ENCODE results near the gene WDR18. TPM values are rescaled to one million over a fixed set of nuclear protein-coding genes. Genes with fewer than 3 reads are reported as not detected.

Gene WDR18
- total RNA-seq, 1 donor from 2014 or later: 65.4 TPM

DNA sequence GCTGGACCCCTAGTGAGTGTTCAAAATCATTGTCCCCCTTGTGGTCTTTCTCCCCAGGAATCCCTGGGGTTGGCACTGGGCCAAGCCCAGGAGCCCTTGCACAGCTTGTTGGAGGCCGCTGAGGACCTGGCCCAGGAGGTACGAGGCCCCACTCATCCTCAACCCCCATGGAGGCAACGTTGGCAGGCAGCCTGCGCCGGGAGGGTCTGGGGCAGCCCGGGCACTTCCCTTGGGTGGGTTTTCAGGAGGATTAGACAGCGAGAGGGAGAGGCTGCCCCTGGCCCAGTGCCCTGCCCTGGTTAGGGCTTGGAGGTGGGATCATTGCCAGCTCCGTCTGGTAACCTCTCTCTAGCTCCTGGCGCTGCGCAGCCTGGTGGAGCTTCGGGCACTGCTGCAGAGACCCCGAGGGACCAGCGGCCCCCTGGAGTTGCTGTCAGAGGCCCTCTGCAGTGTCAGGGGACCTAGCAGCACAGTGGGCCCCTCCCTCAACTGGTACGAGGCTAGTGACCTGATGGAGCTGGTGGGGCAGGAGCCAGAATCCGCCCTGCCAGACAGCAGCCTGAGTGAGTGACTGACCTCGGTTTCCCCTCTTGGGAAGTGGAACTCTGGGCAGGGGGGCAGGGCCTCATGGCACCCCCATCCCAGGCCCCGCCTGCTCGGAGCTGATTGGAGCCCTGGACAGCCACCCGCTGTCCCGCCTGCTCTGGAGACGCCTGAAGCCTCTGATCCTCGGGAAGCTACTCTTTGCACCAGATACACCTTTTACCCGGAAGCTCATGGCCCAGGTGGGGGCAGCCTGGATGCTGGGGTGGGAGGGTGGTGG is 58.8 kb downstream of the WDR18 start:
- peaks cover 22% of the 10 kb centered on the region for H3K4me1 Mint-ChIP-seq (ENCODE audit: unreplicated experiment)
- no peak for DNase-seq (ENCODE audit: extremely low spot score, unreplicated experiment)
- TF ChIP-seq, protein P1, sequence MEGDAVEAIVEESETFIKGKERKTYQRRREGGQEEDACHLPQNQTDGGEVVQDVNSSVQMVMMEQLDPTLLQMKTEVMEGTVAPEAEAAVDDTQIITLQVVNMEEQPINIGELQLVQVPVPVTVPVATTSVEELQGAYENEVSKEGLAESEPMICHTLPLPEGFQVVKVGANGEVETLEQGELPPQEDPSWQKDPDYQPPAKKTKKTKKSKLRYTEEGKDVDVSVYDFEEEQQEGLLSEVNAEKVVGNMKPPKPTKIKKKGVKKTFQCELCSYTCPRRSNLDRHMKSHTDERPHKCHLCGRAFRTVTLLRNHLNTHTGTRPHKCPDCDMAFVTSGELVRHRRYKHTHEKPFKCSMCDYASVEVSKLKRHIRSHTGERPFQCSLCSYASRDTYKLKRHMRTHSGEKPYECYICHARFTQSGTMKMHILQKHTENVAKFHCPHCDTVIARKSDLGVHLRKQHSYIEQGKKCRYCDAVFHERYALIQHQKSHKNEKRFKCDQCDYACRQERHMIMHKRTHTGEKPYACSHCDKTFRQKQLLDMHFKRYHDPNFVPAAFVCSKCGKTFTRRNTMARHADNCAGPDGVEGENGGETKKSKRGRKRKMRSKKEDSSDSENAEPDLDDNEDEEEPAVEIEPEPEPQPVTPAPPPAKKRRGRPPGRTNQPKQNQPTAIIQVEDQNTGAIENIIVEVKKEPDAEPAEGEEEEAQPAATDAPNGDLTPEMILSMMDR (conservative IDR thresholded peaks at IDR 0.05): no peak
- H3K9me3 Mint-ChIP-seq: no peaks in the 10 kb centered on the region
- H3K27me3 Mint-ChIP-seq: no peaks in the 10 kb centered on the region
- peak overlapping the region; percentile 21 for H3K27ac Mint-ChIP-seq
- H3K4me3 Mint-ChIP-seq: peak overlapping the region; percentile 45
- H3K36me3 Mint-ChIP-seq: peaks cover 2% of the 10 kb centered on the region

Other genes starting within 250 kb of the WDR18 start
- gene MISP, start 233.2 kb upstream of the WDR18 start, total RNA-seq (ENCODE audit: low replicate concordance): 9.4 and 20.8 TPM in 2 replicates
- 416 and 496 TPM in 2 replicates for gene PTBP1, start 186.9 kb upstream of the WDR18 start, total RNA-seq (ENCODE audit: low replicate concordance)
- 9.9 and 29.2 TPM in 2 replicates for gene PLPPR3, start 162.4 kb upstream of the WDR18 start, total RNA-seq (ENCODE audit: low replicate concordance)
- 0.41 TPM in 1 of 2 replicates, not detected in the other for gene AZU1, start 156.5 kb upstream of the WDR18 start, total RNA-seq (ENCODE audit: low replicate concordance)
- gene PRTN3, start 143.3 kb upstream of the WDR18 start, total RNA-seq (ENCODE audit: low replicate concordance): 0.45 TPM in 1 of 2 replicates, not detected in the other
- gene ELANE, start 132.0 kb upstream of the WDR18 start, total RNA-seq (ENCODE audit: low replicate concordance): not detected in 2 replicates
- 5.5 and 11.3 TPM in 2 replicates for gene CFD, start 124.7 kb upstream of the WDR18 start, total RNA-seq (ENCODE audit: low replicate concordance)
- 59.6 and 74.2 TPM in 2 replicates for gene MED16, start 91.2 kb upstream of the WDR18 start, total RNA-seq (ENCODE audit: low replicate concordance)
- gene RNU6-9, start 90.9 kb upstream of the WDR18 start, total RNA-seq (ENCODE audit: low replicate concordance): not detected in 2 replicates
- 48.8 and 56.7 TPM in 2 replicates for gene R3HDM4, start 71.1 kb upstream of the WDR18 start, total RNA-seq (ENCODE audit: low replicate concordance)
- gene KISS1R, start 67.0 kb upstream of the WDR18 start, total RNA-seq (ENCODE audit: low replicate concordance): 1.2 and 2.2 TPM in 2 replicates
- gene ARID3A, start 58.3 kb upstream of the WDR18 start, total RNA-seq (ENCODE audit: low replicate concordance): 83.0 and 124 TPM in 2 replicates
- 0.65 and 1.00 TPM in 2 replicates for gene GRIN3B, start 16.1 kb downstream of the WDR18 start, total RNA-seq (ENCODE audit: low replicate concordance)
- gene TMEM259, start 36.8 kb downstream of the WDR18 start, total RNA-seq (ENCODE audit: low replicate concordance): 157 and 173 TPM in 2 replicates
- gene RNU6-2, start 37.2 kb downstream of the WDR18 start, total RNA-seq (ENCODE audit: low replicate concordance): not detected in 2 replicates
- 276 and 279 TPM in 2 replicates for gene CNN2, start 42.3 kb downstream of the WDR18 start, total RNA-seq (ENCODE audit: low replicate concordance)
- gene ABCA7, start 55.8 kb downstream of the WDR18 start, total RNA-seq (ENCODE audit: low replicate concordance): 23.9 and 26.1 TPM in 2 replicates
- 2.6 and 4.5 TPM in 2 replicates for gene ARHGAP45, start 82.8 kb downstream of the WDR18 start, total RNA-seq (ENCODE audit: low replicate concordance)
- 171 and 181 TPM in 2 replicates for gene POLR2E, start 111.0 kb downstream of the WDR18 start, total RNA-seq (ENCODE audit: low replicate concordance)
- 174 and 204 TPM in 2 replicates for gene GPX4, start 119.6 kb downstream of the WDR18 start, total RNA-seq (ENCODE audit: low replicate concordance)
- 45.5 and 60.7 TPM in 2 replicates for gene SBNO2, start 189.9 kb downstream of the WDR18 start, total RNA-seq (ENCODE audit: low replicate concordance)
- 59.9 and 64.8 TPM in 2 replicates for gene STK11, start 221.4 kb downstream of the WDR18 start, total RNA-seq (ENCODE audit: low replicate concordance)